ENCODE data around the gene PLSCR1. TPM values are rescaled to one million over a fixed set of nuclear protein-coding genes. Genes with fewer than 3 reads are reported as not detected.

PLSCR1 gene
- total and polyA plus RNA-seq, 2 experiments from 2014 or later, result 62.7 to 78.3 TPM

DNA sequence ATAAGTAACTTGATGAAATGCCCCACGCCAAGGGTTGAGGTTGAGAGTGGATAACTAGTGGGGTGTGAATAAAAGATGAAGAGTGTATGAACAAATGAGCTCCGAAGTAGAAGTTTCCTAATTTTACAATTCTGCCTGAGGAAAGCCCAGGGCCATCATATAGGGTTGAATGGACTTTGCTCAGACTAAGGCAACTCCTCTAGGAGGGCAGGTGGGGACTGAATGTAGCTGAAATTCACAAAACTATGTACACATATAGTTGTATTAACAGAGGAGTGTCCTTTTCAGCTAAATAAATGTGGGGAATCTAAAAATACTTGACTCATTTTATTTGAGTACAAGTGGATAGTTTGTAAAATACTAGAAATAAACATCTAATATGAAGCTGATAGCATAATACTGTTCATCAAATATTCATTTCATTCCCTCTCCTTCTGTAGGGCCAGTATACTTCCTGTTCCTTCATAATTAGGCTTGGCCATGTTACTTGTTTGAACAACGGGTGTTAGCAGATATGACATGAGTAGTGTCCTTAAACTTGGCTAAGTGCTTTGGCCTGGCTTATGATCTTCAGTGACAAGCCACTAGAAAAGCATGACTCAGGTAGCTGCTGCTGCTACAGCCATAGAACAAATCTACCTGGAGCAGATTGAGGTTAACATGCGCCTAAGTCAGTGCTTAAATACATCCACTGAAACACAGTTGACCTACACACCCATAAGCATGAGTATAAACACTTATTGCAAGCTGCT, 26.5 kb downstream of the PLSCR1 start:
- DNase-seq (ENCODE audit: low spot score) (no peak), ATAC-seq (no peak)
- H4K20me1 ChIP-seq (replicated peaks; ENCODE audit: insufficient read depth), result no peaks in the 10 kb centered on the region
- H3K4me3 ChIP-seq, result no peak overlapping the region
- H3K4me3 Mint-ChIP-seq, result no peak overlapping the region
- H3K27me3 ChIP-seq (ENCODE audit: insufficient read depth), result no peaks in the 10 kb centered on the region
- peaks cover 22% of the 10 kb centered on the region for H3K4me1 ChIP-seq (ENCODE audit: insufficient read depth)
- peaks cover 5% of the 10 kb centered on the region; the same call in 1 of the 3 replicates for H3K9me3 Mint-ChIP-seq
- H3K27ac ChIP-seq (ENCODE audit: low read depth), result no peak overlapping the region
- peaks cover 2% of the 10 kb centered on the region for H3K27me3 Mint-ChIP-seq (ENCODE audit: insufficient read depth, low read depth, poor library complexity)
- H3K36me3 Mint-ChIP-seq (ENCODE audit: low read depth), result peaks cover 34% of the 10 kb centered on the region
- H3K27ac Mint-ChIP-seq, result no peak overlapping the region
- H3K4me2 ChIP-seq, result no peak overlapping the region
- peaks cover 14% of the 10 kb centered on the region; the same call in 1 of the 2 replicates for H3K36me3 ChIP-seq (ENCODE audit: insufficient read depth)
- TF ChIP-seq, protein P1, sequence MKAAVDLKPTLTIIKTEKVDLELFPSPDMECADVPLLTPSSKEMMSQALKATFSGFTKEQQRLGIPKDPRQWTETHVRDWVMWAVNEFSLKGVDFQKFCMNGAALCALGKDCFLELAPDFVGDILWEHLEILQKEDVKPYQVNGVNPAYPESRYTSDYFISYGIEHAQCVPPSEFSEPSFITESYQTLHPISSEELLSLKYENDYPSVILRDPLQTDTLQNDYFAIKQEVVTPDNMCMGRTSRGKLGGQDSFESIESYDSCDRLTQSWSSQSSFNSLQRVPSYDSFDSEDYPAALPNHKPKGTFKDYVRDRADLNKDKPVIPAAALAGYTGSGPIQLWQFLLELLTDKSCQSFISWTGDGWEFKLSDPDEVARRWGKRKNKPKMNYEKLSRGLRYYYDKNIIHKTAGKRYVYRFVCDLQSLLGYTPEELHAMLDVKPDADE (IDR thresholded peaks at IDR 0.05), result no peak
- TF ChIP-seq ZNF331 (CRISPR knock-in tag; IDR thresholded peaks at IDR 0.05; ENCODE audit: low read depth) (no peak), POLR2AphosphoS5 (IDR thresholded peaks at IDR 0.05; ENCODE audit: low read depth) (no peak), JUNB (IDR thresholded peaks at IDR 0.05; ENCODE audit: unreplicated experiment) (no peak), EZH2 (IDR thresholded peaks at IDR 0.05; ENCODE audit: low read depth, unreplicated experiment) (no peak), ZNF114 (CRISPR knock-in tag; IDR thresholded peaks at IDR 0.05) (no peak), REST (IDR thresholded peaks at IDR 0.05; ENCODE audit: unreplicated experiment) (no peak), CTCF (conservative IDR thresholded peaks at IDR 0.05; ENCODE audit: low read depth in 2 of 2) (no peak), CREB1 (CRISPR knock-in tag; IDR thresholded peaks at IDR 0.05; ENCODE audit: low read depth) (no peak), NANOG (IDR thresholded peaks at IDR 0.05; ENCODE audit: borderline replicate concordance) (no peak), EZH2phosphoT487 (IDR thresholded peaks at IDR 0.05; ENCODE audit: unreplicated experiment) (no peak), STAT1 (IDR thresholded peaks at IDR 0.05; ENCODE audit: unreplicated experiment) (no peak)
- TF ChIP-seq, protein P2, sequence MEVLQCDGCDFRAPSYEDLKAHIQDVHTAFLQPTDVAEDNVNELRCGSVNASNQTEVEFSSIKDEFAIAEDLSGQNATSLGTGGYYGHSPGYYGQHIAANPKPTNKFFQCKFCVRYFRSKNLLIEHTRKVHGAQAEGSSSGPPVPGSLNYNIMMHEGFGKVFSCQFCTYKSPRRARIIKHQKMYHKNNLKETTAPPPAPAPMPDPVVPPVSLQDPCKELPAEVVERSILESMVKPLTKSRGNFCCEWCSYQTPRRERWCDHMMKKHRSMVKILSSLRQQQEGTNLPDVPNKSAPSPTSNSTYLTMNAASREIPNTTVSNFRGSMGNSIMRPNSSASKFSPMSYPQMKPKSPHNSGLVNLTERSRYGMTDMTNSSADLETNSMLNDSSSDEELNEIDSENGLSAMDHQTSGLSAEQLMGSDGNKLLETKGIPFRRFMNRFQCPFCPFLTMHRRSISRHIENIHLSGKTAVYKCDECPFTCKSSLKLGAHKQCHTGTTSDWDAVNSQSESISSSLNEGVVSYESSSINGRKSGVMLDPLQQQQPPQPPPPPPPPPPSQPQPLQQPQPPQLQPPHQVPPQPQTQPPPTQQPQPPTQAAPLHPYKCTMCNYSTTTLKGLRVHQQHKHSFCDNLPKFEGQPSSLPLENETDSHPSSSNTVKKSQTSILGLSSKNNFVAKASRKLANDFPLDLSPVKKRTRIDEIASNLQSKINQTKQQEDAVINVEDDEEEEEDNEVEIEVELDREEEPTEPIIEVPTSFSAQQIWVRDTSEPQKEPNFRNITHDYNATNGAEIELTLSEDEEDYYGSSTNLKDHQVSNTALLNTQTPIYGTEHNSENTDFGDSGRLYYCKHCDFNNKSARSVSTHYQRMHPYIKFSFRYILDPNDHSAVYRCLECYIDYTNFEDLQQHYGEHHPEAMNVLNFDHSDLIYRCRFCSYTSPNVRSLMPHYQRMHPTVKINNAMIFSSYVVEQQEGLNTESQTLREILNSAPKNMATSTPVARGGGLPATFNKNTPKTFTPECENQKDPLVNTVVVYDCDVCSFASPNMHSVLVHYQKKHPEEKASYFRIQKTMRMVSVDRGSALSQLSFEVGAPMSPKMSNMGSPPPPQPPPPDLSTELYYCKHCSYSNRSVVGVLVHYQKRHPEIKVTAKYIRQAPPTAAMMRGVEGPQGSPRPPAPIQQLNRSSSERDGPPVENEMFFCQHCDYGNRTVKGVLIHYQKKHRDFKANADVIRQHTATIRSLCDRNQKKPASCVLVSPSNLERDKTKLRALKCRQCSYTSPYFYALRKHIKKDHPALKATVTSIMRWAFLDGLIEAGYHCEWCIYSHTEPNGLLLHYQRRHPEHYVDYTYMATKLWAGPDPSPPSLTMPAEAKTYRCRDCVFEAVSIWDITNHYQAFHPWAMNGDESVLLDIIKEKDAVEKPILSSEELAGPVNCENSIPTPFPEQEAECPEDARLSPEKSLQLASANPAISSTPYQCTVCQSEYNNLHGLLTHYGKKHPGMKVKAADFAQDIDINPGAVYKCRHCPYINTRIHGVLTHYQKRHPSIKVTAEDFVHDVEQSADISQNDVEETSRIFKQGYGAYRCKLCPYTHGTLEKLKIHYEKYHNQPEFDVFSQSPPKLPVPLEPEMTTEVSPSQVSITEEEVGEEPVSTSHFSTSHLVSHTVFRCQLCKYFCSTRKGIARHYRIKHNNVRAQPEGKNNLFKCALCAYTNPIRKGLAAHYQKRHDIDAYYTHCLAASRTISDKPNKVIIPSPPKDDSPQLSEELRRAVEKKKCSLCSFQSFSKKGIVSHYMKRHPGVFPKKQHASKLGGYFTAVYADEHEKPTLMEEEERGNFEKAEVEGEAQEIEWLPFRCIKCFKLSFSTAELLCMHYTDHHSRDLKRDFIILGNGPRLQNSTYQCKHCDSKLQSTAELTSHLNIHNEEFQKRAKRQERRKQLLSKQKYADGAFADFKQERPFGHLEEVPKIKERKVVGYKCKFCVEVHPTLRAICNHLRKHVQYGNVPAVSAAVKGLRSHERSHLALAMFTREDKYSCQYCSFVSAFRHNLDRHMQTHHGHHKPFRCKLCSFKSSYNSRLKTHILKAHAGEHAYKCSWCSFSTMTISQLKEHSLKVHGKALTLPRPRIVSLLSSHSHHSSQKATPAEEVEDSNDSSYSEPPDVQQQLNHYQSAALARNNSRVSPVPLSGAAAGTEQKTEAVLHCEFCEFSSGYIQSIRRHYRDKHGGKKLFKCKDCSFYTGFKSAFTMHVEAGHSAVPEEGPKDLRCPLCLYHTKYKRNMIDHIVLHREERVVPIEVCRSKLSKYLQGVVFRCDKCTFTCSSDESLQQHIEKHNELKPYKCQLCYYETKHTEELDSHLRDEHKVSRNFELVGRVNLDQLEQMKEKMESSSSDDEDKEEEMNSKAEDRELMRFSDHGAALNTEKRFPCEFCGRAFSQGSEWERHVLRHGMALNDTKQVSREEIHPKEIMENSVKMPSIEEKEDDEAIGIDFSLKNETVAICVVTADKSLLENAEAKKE (CRISPR knock-in tag; IDR thresholded peaks at IDR 0.05), result no peak
- no peak overlapping the region for H2AFZ ChIP-seq
- peaks cover 28% of the 10 kb centered on the region for H3K4me1 Mint-ChIP-seq
- H3F3A ChIP-seq (replicated peaks; ENCODE audit: low read depth), result no peaks in the 10 kb centered on the region
- H3K79me2 ChIP-seq (replicated peaks; ENCODE audit: insufficient read depth), result no peaks in the 10 kb centered on the region
- no peaks in the 10 kb centered on the region; the same call in 1 of the 2 replicates for H3K9me2 ChIP-seq (ENCODE audit: insufficient read depth)
